Transverse colon (tissue), 4 donors: Measurements from ENCODE around the gene MAGI2.
"Not testable (repeated sequence)": the region's sequence is repeated elsewhere in the genome, so short reads cannot be mapped to it uniquely, and the experiment has no call there.

Experiments
- CTCF ChIP-seq, 5 experiments: fragments of 200-600 bp in 3 of 5; fragments of 450-650 bp in 2 of 5; sonication (generic) in 3 of 5; IDR thresholded peaks; 1 replicate in 2 of 5; 2 replicates in 3 of 5; pipeline ENCODE4 v1.5.1; 2016 to 2017; ENCODE audit warnings: antibody characterized with exemption in 5 of 5, inconsistent platforms in 3 of 5, mild to moderate bottlenecking in 2 of 5, moderate library complexity in 1 of 5
- EP300 ChIP-seq: sonication (generic); formaldehyde crosslinking; IDR thresholded peaks from one replicate; pipeline ENCODE4 v1.6.1; 2017; ENCODE audit warnings: antibody characterized with exemption, low read depth
- POLR2A ChIP-seq: fragments of 450-650 bp; IDR thresholded peaks from one replicate; pipeline ENCODE4 v1.6.1; 2016; ENCODE audit warnings: antibody characterized with exemption, mild to moderate bottlenecking, moderate library complexity
- POLR2AphosphoS5 ChIP-seq, 3 donors: sonication (generic); formaldehyde crosslinking; IDR thresholded peaks; one replicate each; pipeline ENCODE4 v1.6.1; 2016; ENCODE audit warnings: antibody characterized with exemption in 3 of 3

DNA sequence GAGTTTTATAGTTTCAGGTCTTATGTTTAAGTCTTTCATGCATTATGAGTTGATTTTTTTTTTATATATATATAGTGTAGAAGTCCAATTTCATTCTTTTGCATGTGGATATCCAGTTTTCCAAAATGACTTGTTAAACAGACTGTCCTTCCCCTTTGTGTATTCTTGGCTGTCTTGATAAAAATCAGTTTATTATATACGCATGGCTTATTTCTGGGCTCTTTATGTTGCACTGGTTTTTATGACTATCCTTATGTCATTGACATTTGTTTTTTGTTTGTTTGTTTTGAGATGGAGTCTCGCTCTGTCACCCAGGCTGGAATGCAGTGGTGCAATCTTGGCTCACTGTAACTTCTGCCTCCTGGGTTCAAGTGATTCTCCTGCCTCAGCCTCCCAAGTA, 485.9 kb downstream of the MAGI2 start:
- not testable (repeated sequence) for TF ChIP-seq CTCF (IDR thresholded peaks at IDR 0.05); POLR2A; EP300; POLR2AphosphoS5 (IDR thresholded peaks at IDR 0.05)
